ENCODE data around the gene MALSU1. TPM values are rescaled to one million over a fixed set of nuclear protein-coding genes. Genes with fewer than 3 reads are reported as not detected.

Gene MALSU1
- total and polyA plus RNA-seq, 2 donors (not counting 1 experiment from before 2014, with no cell fraction given): 54.8 to 77.6 TPM

- H3K4me1 ChIP-seq (ENCODE audit: control insufficient read depth, extremely low read depth, insufficient read depth, low read length): peaks cover 9% of the 10 kb centered on the region
- no peak overlapping the region for H3K4me3 ChIP-seq (replicated peaks in 1 of 4; ENCODE audit: control extremely low read depth in 1 of 4, insufficient read depth in 1 of 4, low read depth in 3 of 4, low read length in 4 of 4)
- no peak overlapping the region for H3K9ac ChIP-seq (ENCODE audit: insufficient read depth, low read length)
- no peak overlapping the region for H2AFZ ChIP-seq (ENCODE audit: low read length)
- no peak for DNase-seq (ENCODE audit: low read depth in 2 of 2)
- peaks cover 11% of the 10 kb centered on the region for H3K79me2 ChIP-seq (ENCODE audit: control insufficient read depth, insufficient read depth, low read length)
- no peaks in the 10 kb centered on the region for H3K36me3 ChIP-seq (ENCODE audit: control insufficient read depth, insufficient read depth, low read length)
- H3K4me2 ChIP-seq (ENCODE audit: extremely low read depth, insufficient read depth, low read length): no peak overlapping the region
- H3K9me3 ChIP-seq (ENCODE audit: control insufficient read depth, insufficient read depth, low read depth, low read length): no peaks in the 10 kb centered on the region
- H4K20me1 ChIP-seq (ENCODE audit: control insufficient read depth, extremely low read depth, insufficient read depth, low read length): no peaks in the 10 kb centered on the region
- no peak for TF ChIP-seq CTCF (conservative IDR thresholded peaks at IDR 0.05 in 1 of 2, IDR thresholded peaks at IDR 0.05 in 1 of 2; ENCODE audit: low read depth in 1 of 2, low read length in 2 of 2)
- TF ChIP-seq EZH2 (IDR thresholded peaks at IDR 0.05; ENCODE audit: low read length, missing control alignments): no peak
- no peak overlapping the region for H3K27ac ChIP-seq (ENCODE audit: insufficient read depth, low read length)
- no peaks in the 10 kb centered on the region for H3K27me3 ChIP-seq (ENCODE audit: control insufficient read depth, insufficient read depth, low read length)
These were observed 3.8 kb upstream of the MALSU1 start for GRCh38 chr7:23295401-23295697.

DNA sequence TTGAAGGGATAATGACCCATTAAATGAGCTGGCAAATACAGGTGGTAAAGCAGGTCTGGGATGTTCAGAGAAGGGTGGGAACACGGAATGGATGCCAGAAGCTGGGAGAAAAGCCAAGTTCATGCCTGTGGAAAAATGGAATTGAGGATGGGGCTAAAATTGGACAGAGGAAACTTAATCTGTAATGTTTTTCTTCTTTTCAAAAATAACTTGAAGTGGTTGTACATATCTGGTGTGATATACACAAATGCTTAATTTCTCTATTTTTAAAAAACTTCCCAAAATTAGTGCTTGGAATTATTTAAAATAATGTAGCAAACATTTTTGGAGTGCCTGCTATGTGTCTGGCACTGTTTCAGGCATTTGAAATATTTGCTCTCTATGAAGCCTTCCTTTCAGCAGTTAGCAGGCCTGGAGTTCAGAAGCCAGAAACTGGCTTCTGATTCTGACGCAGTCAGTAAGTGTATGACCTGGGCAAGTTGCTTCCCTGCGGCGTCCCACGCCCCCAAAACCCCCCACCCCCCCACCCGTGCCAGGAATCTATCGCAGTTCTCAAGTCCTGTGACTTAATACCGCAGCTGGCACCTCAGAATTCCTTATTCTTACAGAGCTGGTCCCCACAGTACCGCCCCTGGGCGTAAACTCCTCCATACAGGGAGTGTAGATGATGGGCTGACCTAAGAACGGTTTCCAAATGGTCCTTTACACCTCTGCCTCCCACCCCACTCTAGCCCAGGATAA, 828 bp upstream of the MALSU1 start:
- peaks cover 15% of the 10 kb centered on the region for H3K4me1 ChIP-seq (ENCODE audit: control insufficient read depth, extremely low read depth, insufficient read depth, low read length)
- H3K27ac ChIP-seq (ENCODE audit: insufficient read depth, low read length): peak overlapping the region; percentile 84
- H4K20me1 ChIP-seq (ENCODE audit: control insufficient read depth, extremely low read depth, insufficient read depth, low read length): no peaks in the 10 kb centered on the region
- H3K9ac ChIP-seq (ENCODE audit: insufficient read depth, low read length): no peak overlapping the region
- no peaks in the 10 kb centered on the region for H3K9me3 ChIP-seq (ENCODE audit: control insufficient read depth, insufficient read depth, low read depth, low read length)
- H3K4me3 ChIP-seq (replicated peaks in 1 of 4; ENCODE audit: control extremely low read depth in 1 of 4, insufficient read depth in 1 of 4, low read depth in 3 of 4, low read length in 4 of 4): peak overlapping the region in 2 of 4 experiments; percentile 52 to 98
- peaks cover 35% of the 10 kb centered on the region for H3K79me2 ChIP-seq (ENCODE audit: control insufficient read depth, insufficient read depth, low read length)
- TF ChIP-seq EZH2 (IDR thresholded peaks at IDR 0.05; ENCODE audit: low read length, missing control alignments) (no peak), CTCF (conservative IDR thresholded peaks at IDR 0.05 in 1 of 2, IDR thresholded peaks at IDR 0.05 in 1 of 2; ENCODE audit: low read depth in 1 of 2, low read length in 2 of 2) (no peak)
- peak overlapping the region; percentile 90 for H2AFZ ChIP-seq (ENCODE audit: low read length)
- no peaks in the 10 kb centered on the region for H3K36me3 ChIP-seq (ENCODE audit: control insufficient read depth, insufficient read depth, low read length)
- DNase-seq (ENCODE audit: low read depth in 2 of 2): peak; percentile 28 to 81
- H3K27me3 ChIP-seq (ENCODE audit: control insufficient read depth, insufficient read depth, low read length): no peaks in the 10 kb centered on the region
- peak overlapping the region; percentile 68 for H3K4me2 ChIP-seq (ENCODE audit: extremely low read depth, insufficient read depth, low read length)

DNA sequence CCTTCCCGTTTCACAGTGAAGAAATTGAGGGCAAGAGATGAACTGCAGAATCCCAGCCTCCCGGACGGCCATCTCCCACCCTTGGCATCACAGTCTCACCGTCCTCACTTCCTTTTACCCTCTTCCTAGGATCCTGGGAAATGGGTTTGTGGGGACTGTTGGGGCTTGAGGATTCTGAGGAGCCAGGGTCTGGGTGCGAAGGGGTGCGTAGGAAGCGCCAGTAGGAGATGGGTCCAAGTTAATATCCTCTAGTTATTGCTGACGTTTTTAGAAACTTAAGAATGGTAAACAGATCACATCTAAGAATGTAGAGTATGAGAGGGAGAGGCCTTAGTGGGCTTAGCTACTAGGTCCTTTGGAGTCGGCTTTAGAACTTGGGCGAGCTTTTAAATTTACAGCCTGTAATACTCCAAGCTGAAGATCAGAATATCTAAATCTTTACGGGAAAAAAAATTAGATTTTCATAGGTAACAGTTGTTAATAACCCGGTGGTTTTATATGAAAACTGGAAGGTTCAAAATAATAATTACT, 696 bp downstream of the MALSU1 start:
- H3K4me3 ChIP-seq (replicated peaks in 1 of 4; ENCODE audit: control extremely low read depth in 1 of 4, insufficient read depth in 1 of 4, low read depth in 3 of 4, low read length in 4 of 4): peak overlapping the region; percentile 82 to 98 (median 93)
- no peaks in the 10 kb centered on the region for H3K9me3 ChIP-seq (ENCODE audit: control insufficient read depth, insufficient read depth, low read depth, low read length)
- peak in 1 of 2 donors; percentile 25 for DNase-seq (ENCODE audit: low read depth in 2 of 2)
- peak overlapping the region; percentile 75 for H2AFZ ChIP-seq (ENCODE audit: low read length)
- H3K4me1 ChIP-seq (ENCODE audit: control insufficient read depth, extremely low read depth, insufficient read depth, low read length): peaks cover 15% of the 10 kb centered on the region
- no peaks in the 10 kb centered on the region for H3K27me3 ChIP-seq (ENCODE audit: control insufficient read depth, insufficient read depth, low read length)
- no peaks in the 10 kb centered on the region for H3K36me3 ChIP-seq (ENCODE audit: control insufficient read depth, insufficient read depth, low read length)
- TF ChIP-seq CTCF (conservative IDR thresholded peaks at IDR 0.05 in 1 of 2, IDR thresholded peaks at IDR 0.05 in 1 of 2; ENCODE audit: low read depth in 1 of 2, low read length in 2 of 2) (no peak), EZH2 (IDR thresholded peaks at IDR 0.05; ENCODE audit: low read length, missing control alignments) (no peak)
- peak overlapping the region; percentile 91 for H3K4me2 ChIP-seq (ENCODE audit: extremely low read depth, insufficient read depth, low read length)
- H4K20me1 ChIP-seq (ENCODE audit: control insufficient read depth, extremely low read depth, insufficient read depth, low read length): no peaks in the 10 kb centered on the region
- H3K27ac ChIP-seq (ENCODE audit: insufficient read depth, low read length): peak overlapping the region; percentile 84
- peaks cover 44% of the 10 kb centered on the region for H3K79me2 ChIP-seq (ENCODE audit: control insufficient read depth, insufficient read depth, low read length)
- peak overlapping the region; percentile 84 for H3K9ac ChIP-seq (ENCODE audit: insufficient read depth, low read length)

Measured in fibroblast of lung (primary cell).